MM.1S (cell line): Measurements from ENCODE around the gene PAFAH1B2.

Experiments
- CTCF ChIP-seq: fragments of 300-600 bp; sonication (generic); IDR thresholded peaks from 2 replicates; pipeline ENCODE4 v1.5.1; 2016; ENCODE audit warnings: antibody characterized with exemption, low read length, mixed read lengths
- EZH2 ChIP-seq: fragments of 300-600 bp; sonication (generic); optimal IDR thresholded peaks from 2 replicates; pipeline ENCODE3; 2017; ENCODE audit warnings: low read depth, mild to moderate bottlenecking, antibody characterized with exemption, low read length, mixed read lengths
- EZH2phosphoT487 ChIP-seq: fragments of 300-600 bp; sonication (generic); IDR thresholded peaks from 2 replicates; pipeline ENCODE4 v1.6.1; 2018; ENCODE audit warnings: antibody characterized with exemption, low read length

DNA sequence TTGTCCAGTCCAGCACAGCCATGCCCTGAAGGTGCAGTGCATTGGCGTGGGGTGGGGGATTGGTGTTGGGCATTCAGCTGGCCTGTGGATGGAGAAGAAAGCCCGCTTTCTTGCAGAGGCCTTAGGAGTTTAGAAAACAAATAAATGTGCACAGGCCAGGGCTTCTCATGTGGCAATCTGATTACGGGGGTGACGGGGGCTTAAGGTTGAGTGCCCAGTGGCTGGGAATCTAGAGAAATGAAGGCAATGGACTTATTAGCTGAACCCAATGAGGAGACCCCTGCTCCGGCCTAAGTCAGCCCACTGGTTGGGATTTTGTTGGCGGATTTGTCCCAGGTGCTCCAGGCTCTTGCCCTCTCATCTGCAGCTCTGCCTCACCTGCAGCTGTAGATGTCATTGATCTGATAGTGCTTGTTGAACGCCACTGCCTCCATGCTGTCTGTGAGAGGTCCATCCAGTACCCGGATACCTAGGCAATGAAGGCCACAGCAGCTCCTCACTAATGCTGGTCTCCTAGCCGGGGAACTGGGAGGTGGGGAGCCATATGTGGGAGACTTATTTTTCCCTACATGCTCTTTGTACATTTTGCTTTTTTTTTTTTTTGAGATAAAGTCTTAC is 81.6 kb downstream of the PAFAH1B2 start:
- TF ChIP-seq CTCF (no peak), EZH2phosphoT487 (no peak), EZH2 (no peak)
